T-helper 2 cell treated with Interferon-gamma antibody and Interleukin-4, amounts not matched to agents 5 μg/mL and 100 μg/mL, for 36 hours (primary cell): ENCODE data around the gene FCRL1.

ENCODE experiments used
- DNase-seq: peaks from one replicate; pipeline ENCODE4 v3.0.0; 2021; ENCODE audit warnings: low spot score
- H3K27ac Mint-ChIP-seq: one replicate; pipeline ENCODE4 v1.8.0; 2021; ENCODE audit warnings: mild to moderate bottlenecking, mixed read lengths
- H3K27me3 Mint-ChIP-seq: one replicate; pipeline ENCODE4 v1.8.0; 2021; ENCODE audit warnings: low read depth, mixed read lengths
- H3K36me3 Mint-ChIP-seq: one replicate; pipeline ENCODE4 v1.8.0; 2021; ENCODE audit warnings: low read depth, mixed read lengths
- H3K4me1 Mint-ChIP-seq: one replicate; pipeline ENCODE4 v1.8.0; 2021; ENCODE audit warnings: low read depth, mixed read lengths
- H3K4me3 Mint-ChIP-seq: one replicate; pipeline ENCODE4 v1.8.0; 2022; ENCODE audit warnings: mild to moderate bottlenecking, moderate library complexity, mixed read lengths
- H3K9me3 Mint-ChIP-seq: one replicate; pipeline ENCODE4 v1.8.0; 2021; ENCODE audit warnings: mixed read lengths

FCRL1 gene

GRCh38 chr1:157775101-157775870, 44.6 kb downstream of the FCRL1 start:
- Mint-ChIP-seq H3K36me3 (no peaks in the 10 kb centered on the region), H3K4me1 (no peaks in the 10 kb centered on the region), H3K9me3 (no peaks in the 10 kb centered on the region), H3K27ac (no peak overlapping the region), H3K4me3 (no peak overlapping the region), H3K27me3 (peaks cover 6% of the 10 kb centered on the region)
- no peak for DNase-seq

GRCh38 chr1:157774412-157774811, 45.5 kb downstream of the FCRL1 start:
- no peak overlapping the region for H3K4me3 Mint-ChIP-seq
- H3K27ac Mint-ChIP-seq = no peak overlapping the region
- no peaks in the 10 kb centered on the region for H3K4me1 Mint-ChIP-seq
- no peaks in the 10 kb centered on the region for H3K36me3 Mint-ChIP-seq
- peaks cover 6% of the 10 kb centered on the region for H3K27me3 Mint-ChIP-seq
- no peaks in the 10 kb centered on the region for H3K9me3 Mint-ChIP-seq
- DNase-seq = no peak

GRCh38 chr1:157773493-157774350, 46.2 kb downstream of the FCRL1 start:
- Mint-ChIP-seq H3K36me3 (no peaks in the 10 kb centered on the region), H3K27ac (no peak overlapping the region), H3K9me3 (no peaks in the 10 kb centered on the region), H3K4me3 (no peak overlapping the region), H3K4me1 (no peaks in the 10 kb centered on the region), H3K27me3 (peaks cover 6% of the 10 kb centered on the region)
- DNase-seq = no peak

- DNase-seq = no peak
- no peak overlapping the region for H3K4me3 Mint-ChIP-seq
- H3K27ac Mint-ChIP-seq = no peak overlapping the region
- no peaks in the 10 kb centered on the region for H3K36me3 Mint-ChIP-seq
- peaks cover 6% of the 10 kb centered on the region for H3K27me3 Mint-ChIP-seq
- H3K9me3 Mint-ChIP-seq = no peaks in the 10 kb centered on the region
- no peaks in the 10 kb centered on the region for H3K4me1 Mint-ChIP-seq
Measured at GRCh38 chr1:157771661-157772425, 48.1 kb downstream of the FCRL1 start.

- H3K4me1 Mint-ChIP-seq = no peaks in the 10 kb centered on the region
- DNase-seq = no peak
- H3K36me3 Mint-ChIP-seq = no peaks in the 10 kb centered on the region
- no peak overlapping the region for H3K27ac Mint-ChIP-seq
- no peaks in the 10 kb centered on the region for H3K9me3 Mint-ChIP-seq
- no peak overlapping the region for H3K4me3 Mint-ChIP-seq
- peaks cover 6% of the 10 kb centered on the region for H3K27me3 Mint-ChIP-seq
Measured at GRCh38 chr1:157770442-157771043, 49.4 kb downstream of the FCRL1 start.

- Mint-ChIP-seq H3K4me1 (no peaks in the 10 kb centered on the region), H3K36me3 (no peaks in the 10 kb centered on the region), H3K4me3 (no peak overlapping the region), H3K9me3 (no peaks in the 10 kb centered on the region), H3K27ac (no peak overlapping the region), H3K27me3 (no peaks in the 10 kb centered on the region)
- no peak for DNase-seq
Measured at GRCh38 chr1:157766792-157767191, 53.1 kb downstream of the FCRL1 start.

- no peak for DNase-seq
- Mint-ChIP-seq H3K9me3 (peaks cover 6% of the 10 kb centered on the region), H3K27me3 (no peaks in the 10 kb centered on the region), H3K4me1 (no peaks in the 10 kb centered on the region), H3K4me3 (no peak overlapping the region), H3K36me3 (no peaks in the 10 kb centered on the region), H3K27ac (no peak overlapping the region)
Measured at GRCh38 chr1:157758018-157758417, 61.9 kb downstream of the FCRL1 start.

GRCh38 chr1:157753611-157754010, 66.3 kb downstream of the FCRL1 start:
- H3K4me1 Mint-ChIP-seq = no peaks in the 10 kb centered on the region
- no peaks in the 10 kb centered on the region for H3K9me3 Mint-ChIP-seq
- no peak overlapping the region for H3K27ac Mint-ChIP-seq
- no peak overlapping the region for H3K4me3 Mint-ChIP-seq
- no peak for DNase-seq
- no peaks in the 10 kb centered on the region for H3K27me3 Mint-ChIP-seq
- no peaks in the 10 kb centered on the region for H3K36me3 Mint-ChIP-seq

- no peak for DNase-seq
- Mint-ChIP-seq H3K36me3 (no peaks in the 10 kb centered on the region), H3K9me3 (no peaks in the 10 kb centered on the region), H3K27ac (no peak overlapping the region), H3K4me3 (no peak overlapping the region), H3K4me1 (no peaks in the 10 kb centered on the region), H3K27me3 (no peaks in the 10 kb centered on the region)
Measured at GRCh38 chr1:157751283-157751682, 68.6 kb downstream of the FCRL1 start.

GRCh38 chr1:157748262-157748817, 71.6 kb downstream of the FCRL1 start:
- Mint-ChIP-seq H3K4me1 (no peaks in the 10 kb centered on the region), H3K9me3 (no peaks in the 10 kb centered on the region), H3K27ac (no peak overlapping the region), H3K27me3 (no peaks in the 10 kb centered on the region), H3K36me3 (no peaks in the 10 kb centered on the region), H3K4me3 (no peak overlapping the region)
- DNase-seq = no peak
